Sigmoid colon (tissue), 7 donors: Measurements from ENCODE around the gene MFSD6. TPM values are rescaled to one million over a fixed set of nuclear protein-coding genes. Genes with fewer than 3 reads are reported as not detected.
A peak's percentile ranks its signal among the peaks of the same experiment; 100 is the strongest.

Source experiments
- DNase-seq: peaks from one replicate; pipeline ENCODE4 v3.0.0-alpha.2; 2019
- H3K27ac ChIP-seq, 4 donors: fragments of 200-600 bp; sonication (generic); one replicate each; pipeline ENCODE4 v1.5.1; 2016 to 2019; ENCODE audit warnings: mild to moderate bottlenecking in 1 of 4
- H3K27me3 ChIP-seq, 3 donors: fragments of 200-600 bp; sonication (generic); one replicate each; pipeline ENCODE4 v1.5.1; 2019; ENCODE audit warnings: mild to moderate bottlenecking in 1 of 3
- H3K36me3 ChIP-seq, 4 donors: fragments of 200-600 bp; sonication (generic); one replicate each; pipeline ENCODE4 v1.5.1; 2016 to 2019
- H3K4me1 ChIP-seq, 4 donors: fragments of 200-600 bp; sonication (generic); one replicate each; pipeline ENCODE4 v1.5.1; 2017 to 2019
- H3K4me3 ChIP-seq, 4 donors: fragments of 200-600 bp; sonication (generic); one replicate each; pipeline ENCODE4 v1.5.1; 2017 to 2019; ENCODE audit warnings: mild to moderate bottlenecking in 2 of 4, moderate library complexity in 1 of 4
- H3K9me3 ChIP-seq, 4 donors: fragments of 200-600 bp in 3 of 4; sonication (generic) in 3 of 4; one replicate each; pipeline versions ENCODE4 v1.5.1 to v1.6.1; 2013 to 2019
- EP300 ChIP-seq, 4 donors: sonication (generic); formaldehyde crosslinking; IDR thresholded peaks; one replicate each; pipeline ENCODE4 v1.6.1; 2017; ENCODE audit warnings: antibody characterized with exemption in 4 of 4
- POLR2A ChIP-seq, 2 donors: fragments of 450-650 bp; IDR thresholded peaks; one replicate each; pipeline ENCODE4 v1.6.1; 2016; ENCODE audit warnings: antibody characterized with exemption in 2 of 2, mild to moderate bottlenecking in 2 of 2, moderate library complexity in 2 of 2
- POLR2AphosphoS5 ChIP-seq, 4 donors: sonication (generic); formaldehyde crosslinking; IDR thresholded peaks; one replicate each; pipeline ENCODE4 v1.6.1; 2017; ENCODE audit warnings: antibody characterized with exemption in 4 of 4
- whole genome bisulfite sequencing, 2 donors: extraction: QIAGEN DNeasy Blood & Tissue Kit; methylation state at CpG; one replicate each; pipeline ENCODE4 v1.1.7; 2013; 5-methylcytosine and 5-hydroxymethylcytosine counted together
- intact Hi-C: fragments of 100-400 bp; cut with DNase I; formaldehyde crosslinking; loops from one replicate; pipeline ENCODE4 v1.15.1; 2023
- polyA plus RNA-seq, 3 donors: library from polyadenylated mRNA; stranded (reverse); fragments of 200-250 nt; gene quantifications; one replicate each; pipeline ENCODE4 v1.2.3, GENCODE V29; 2013
- total RNA-seq, 4 donors: library from RNA; depleted of rRNA; stranded (reverse); fragments of >200 nt; gene quantifications; one replicate each; pipeline ENCODE4 v1.1.0, GENCODE V29; 2016
- TF ChIP-seq, protein P1 (sequence below), 4 experiments: fragments of 450-650 bp in 3 of 4; fragments of 200-600 bp in 1 of 4; IDR thresholded peaks; one replicate each; pipeline ENCODE4 v1.5.1; 2016 to 2019; ENCODE audit warnings: antibody characterized with exemption in 4 of 4, mild to moderate bottlenecking in 3 of 4, moderate library complexity in 2 of 4
- donor health status: healthy with polysubstance abuse.
- donor health status: Bipolar disorder and iron deficiency.
- donor health status: healthy.

MFSD6 gene
- total and polyA plus RNA-seq, 7 donors = 8.4 to 87.5 (median 46.7) TPM

DNA sequence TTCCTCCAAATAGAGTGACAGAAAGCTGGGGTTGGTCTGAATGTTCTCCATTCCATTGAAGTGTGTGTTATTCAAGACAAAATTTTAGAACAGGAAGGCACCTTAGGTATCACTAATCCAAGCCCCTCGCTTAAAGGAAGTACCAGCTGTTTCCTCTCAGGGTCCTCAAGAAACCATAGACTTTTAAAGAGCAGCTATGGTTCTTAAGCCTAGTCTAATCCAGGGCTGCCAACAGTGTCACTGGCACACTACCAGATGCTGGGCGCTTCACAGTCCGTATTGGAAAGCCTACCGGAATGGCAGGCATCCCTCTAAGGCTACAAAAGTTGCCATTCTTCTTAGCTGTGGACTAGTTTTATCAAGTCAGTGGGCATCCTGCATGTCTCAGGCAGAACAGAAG is 124.4 kb downstream of the MFSD6 start:
- DNase-seq = no peak

GRCh38 chr2:190533175-190533967 is 125.2 kb downstream of the MFSD6 start:
- Histone ChIP-seq H3K4me1 (peaks cover 0 to 23% (median 9%) of the 10 kb centered on the region in 4 donors), H3K36me3 (no peaks in the 10 kb centered on the region), H3K27me3 (no peaks in the 10 kb centered on the region), H3K4me3 (peak overlapping the region; percentile 69 to 81 (median 76)), H3K9me3 (peaks cover 0 to 3% (median 0%) of the 10 kb centered on the region in 4 donors), H3K27ac (peak overlapping the region; percentile 94 to 97 (median 96))
- 47 to 63% methylated on average over 10 of the region's 10 CpGs for WGBS, 2 donors
- intact Hi-C loops = loop anchor here (10.0 kb wide), 1 partner anchor 221 kb away; no protein-coding TSS in a partner anchor
- no peak for DNase-seq
- no peak for TF ChIP-seq POLR2AphosphoS5 (IDR thresholded peaks at IDR 0.05)
- TF ChIP-seq, protein P1, sequence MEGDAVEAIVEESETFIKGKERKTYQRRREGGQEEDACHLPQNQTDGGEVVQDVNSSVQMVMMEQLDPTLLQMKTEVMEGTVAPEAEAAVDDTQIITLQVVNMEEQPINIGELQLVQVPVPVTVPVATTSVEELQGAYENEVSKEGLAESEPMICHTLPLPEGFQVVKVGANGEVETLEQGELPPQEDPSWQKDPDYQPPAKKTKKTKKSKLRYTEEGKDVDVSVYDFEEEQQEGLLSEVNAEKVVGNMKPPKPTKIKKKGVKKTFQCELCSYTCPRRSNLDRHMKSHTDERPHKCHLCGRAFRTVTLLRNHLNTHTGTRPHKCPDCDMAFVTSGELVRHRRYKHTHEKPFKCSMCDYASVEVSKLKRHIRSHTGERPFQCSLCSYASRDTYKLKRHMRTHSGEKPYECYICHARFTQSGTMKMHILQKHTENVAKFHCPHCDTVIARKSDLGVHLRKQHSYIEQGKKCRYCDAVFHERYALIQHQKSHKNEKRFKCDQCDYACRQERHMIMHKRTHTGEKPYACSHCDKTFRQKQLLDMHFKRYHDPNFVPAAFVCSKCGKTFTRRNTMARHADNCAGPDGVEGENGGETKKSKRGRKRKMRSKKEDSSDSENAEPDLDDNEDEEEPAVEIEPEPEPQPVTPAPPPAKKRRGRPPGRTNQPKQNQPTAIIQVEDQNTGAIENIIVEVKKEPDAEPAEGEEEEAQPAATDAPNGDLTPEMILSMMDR (IDR thresholded peaks at IDR 0.05) = no peak
- no peak for TF ChIP-seq POLR2A (IDR thresholded peaks at IDR 0.05)
- TF ChIP-seq EP300 (IDR thresholded peaks at IDR 0.05) = no peak

More for the DNA sequence above, 124.4 kb downstream of the MFSD6 start:
- intact Hi-C loops = loop anchor here (10.0 kb wide), 1 partner anchor 222 kb away; no protein-coding TSS in a partner anchor
- TF ChIP-seq, protein P1 (IDR thresholded peaks at IDR 0.05) = no peak
- TF ChIP-seq POLR2A (IDR thresholded peaks at IDR 0.05) = no peak
- TF ChIP-seq EP300 (IDR thresholded peaks at IDR 0.05) = no peak
- TF ChIP-seq POLR2AphosphoS5 (IDR thresholded peaks at IDR 0.05) = no peak
- Histone ChIP-seq H3K27me3 (no peaks in the 10 kb centered on the region), H3K36me3 (no peaks in the 10 kb centered on the region), H3K4me1 (peaks cover 0 to 23% (median 9%) of the 10 kb centered on the region in 4 donors), H3K4me3 (no peak overlapping the region), H3K27ac (no peak overlapping the region), H3K9me3 (no peaks in the 10 kb centered on the region)
- 54 to 83% methylated on average over 4 of the region's 4 CpGs for WGBS, 2 donors

DNA sequence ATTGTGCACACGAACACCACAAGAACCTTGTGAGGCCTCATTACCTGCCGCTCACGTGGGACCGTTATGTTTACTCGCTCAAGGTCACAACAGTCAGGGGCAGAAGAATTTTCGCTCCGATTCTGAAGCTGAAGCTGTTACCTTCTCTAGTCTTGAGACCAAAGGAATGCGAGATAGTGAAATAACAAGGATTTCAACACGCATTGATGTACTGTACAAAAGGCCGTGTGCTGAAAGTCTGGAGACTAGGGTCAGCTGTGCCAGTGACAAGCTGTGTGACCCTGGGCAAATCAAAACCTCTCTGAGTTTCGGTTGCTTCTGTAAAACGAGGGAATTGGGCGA is 125.8 kb downstream of the MFSD6 start:
- Histone ChIP-seq H3K4me3 (peak overlapping the region; percentile 69 to 81 (median 76)), H3K9me3 (peaks cover 0 to 3% (median under 1%) of the 10 kb centered on the region in 4 donors), H3K4me1 (peaks cover 0 to 23% (median 9%) of the 10 kb centered on the region in 4 donors), H3K36me3 (no peaks in the 10 kb centered on the region), H3K27ac (peak overlapping the region; percentile 94 to 97 (median 96)), H3K27me3 (no peaks in the 10 kb centered on the region)
- intact Hi-C loops = loop anchor here (2.0 to 10.0 kb wide), 2 partner anchors 115 to 221 kb away; partner anchors contain the start of gene NAB1
- DNase-seq = no peak
- 1 to 9% methylated on average over 13 of the region's 13 CpGs for WGBS, 2 donors
- no peak for TF ChIP-seq POLR2A (IDR thresholded peaks at IDR 0.05)
- TF ChIP-seq POLR2AphosphoS5 (IDR thresholded peaks at IDR 0.05) = no peak
- TF ChIP-seq EP300 (IDR thresholded peaks at IDR 0.05) = no peak
- TF ChIP-seq, protein P1 (IDR thresholded peaks at IDR 0.05) = no peak

DNA sequence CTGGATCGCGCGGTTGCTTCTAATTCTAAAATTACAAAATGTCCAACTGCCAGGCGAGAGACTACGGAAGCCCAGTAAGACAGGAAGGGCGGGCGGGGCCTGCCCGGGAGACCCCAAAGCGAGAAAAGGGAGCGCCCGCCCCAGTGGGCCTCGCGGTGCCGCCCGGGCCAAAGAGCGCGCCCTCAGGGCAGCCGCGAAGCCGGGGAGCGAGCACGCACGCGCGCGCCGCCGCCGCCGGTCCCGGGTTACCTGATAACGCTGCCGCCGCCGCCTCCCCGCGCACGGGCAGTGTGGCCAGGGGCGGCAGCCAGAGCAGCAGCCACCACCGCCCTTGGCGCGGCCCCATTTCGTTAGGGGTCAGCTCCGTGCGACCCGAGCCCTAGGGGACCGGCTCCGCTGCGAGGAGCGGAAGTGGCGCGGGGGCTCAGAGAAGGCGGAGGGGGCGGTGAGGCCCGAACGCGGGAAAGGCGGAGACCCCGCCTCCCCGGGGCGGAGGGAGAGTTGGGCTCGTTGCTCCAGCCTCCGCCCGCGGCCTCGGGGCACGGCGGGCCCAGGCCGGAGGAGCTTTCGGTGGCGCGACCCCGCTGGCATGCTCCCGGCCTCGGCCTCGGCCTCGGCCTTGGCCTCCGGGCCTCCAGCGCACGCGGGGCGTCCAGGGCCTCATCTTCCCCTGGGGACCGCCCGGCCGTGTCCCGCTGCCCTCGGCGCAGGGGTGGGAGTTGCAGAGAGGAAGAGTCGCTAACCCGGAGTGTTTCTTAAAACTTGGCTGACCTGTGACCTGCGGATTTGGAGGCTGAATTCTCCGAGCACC is 126.4 kb downstream of the MFSD6 start, which contains the start of gene NEMP2:
TSS of gene NEMP2 (minus strand) at position 413 of the 811 bp plus-strand sequence. CDS start at position 346, 67 bp downstream.
- intact Hi-C loops = loop anchor here (2.0 to 10.0 kb wide), 2 partner anchors 114 to 220 kb away; partner anchors contain the start of gene NAB1
- WGBS, 2 donors = 0% methylated on average over 92 of the region's 92 CpGs
- Histone ChIP-seq H3K36me3 (no peaks in the 10 kb centered on the region), H3K9me3 (peaks cover 0 to 5% (median 2%) of the 10 kb centered on the region in 4 donors), H3K4me1 (peaks cover 0 to 23% (median 9%) of the 10 kb centered on the region in 4 donors), H3K27ac (peak within 1 kb of the TSS; percentile 94 to 97 (median 96)), H3K27me3 (no peaks in the 10 kb centered on the region), H3K4me3 (peak within 1 kb of the TSS; percentile 69 to 81 (median 76))
- TF ChIP-seq EP300 (IDR thresholded peaks at IDR 0.05) (no peak), POLR2AphosphoS5 (IDR thresholded peaks at IDR 0.05) (peak; percentile 38 to 84 (median 72)), POLR2A (IDR thresholded peaks at IDR 0.05) (peak in 1 of 2 donors; percentile 34)
- TF ChIP-seq, protein P1 (IDR thresholded peaks at IDR 0.05) = peak in 1 of 4 experiments; percentile 5
- DNase-seq = peak; percentile 83
